OCI-LY1 (cell line): ENCODE data around the gene CHMP6.

ENCODE experiments used
- H2AFZ ChIP-seq: fragments of 200-600 bp; sonication (generic), shearing (Covaris generic); 2 replicates; pipeline ENCODE4 v1.6.0; 2014; ENCODE audit warnings: antibody characterized with exemption, mild to moderate bottlenecking, low read length
- H3F3A ChIP-seq: fragments of 200-600 bp; sonication (generic), shearing (Covaris generic); 2 replicates; pipeline ENCODE4 v1.6.0; 2014; ENCODE audit warnings: mild to moderate bottlenecking, antibody characterized with exemption, low read length, moderate library complexity; ENCODE audit not compliant: insufficient read depth
- H3K27ac ChIP-seq: fragments of 200-600 bp; sonication (generic); 2 replicates; pipeline ENCODE4 v1.5.1; 2014; ENCODE audit warnings: low read length, mixed run types, mild to moderate bottlenecking, low read depth; ENCODE audit not compliant: poor library complexity, severe bottlenecking
- H3K27me3 ChIP-seq: fragments of 200-600 bp; sonication (generic); 2 replicates; pipeline ENCODE4 v1.6.0; 2014; ENCODE audit warnings: antibody characterized with exemption, mild to moderate bottlenecking, low read length, moderate library complexity; ENCODE audit not compliant: insufficient read depth
- H3K36me3 ChIP-seq: fragments of 200-600 bp; sonication (generic); 2 replicates; pipeline ENCODE4 v1.6.1; 2014; ENCODE audit warnings: mild to moderate bottlenecking, antibody characterized with exemption, low read length, moderate library complexity, mixed read lengths; ENCODE audit not compliant: insufficient read depth
- H3K4me1 ChIP-seq: fragments of 200-600 bp; sonication (generic); 2 replicates; pipeline ENCODE4 v1.5.1; 2014; ENCODE audit warnings: mild to moderate bottlenecking, low read length, moderate library complexity; ENCODE audit not compliant: insufficient read depth, severe bottlenecking
- H3K4me2 ChIP-seq: fragments of 200-600 bp; sonication (generic), shearing (Covaris generic); 2 replicates; pipeline ENCODE4 v1.6.1; 2014; ENCODE audit warnings: low read length
- H3K4me3 ChIP-seq: fragments of 200-600 bp; sonication (generic); 2 replicates; pipeline ENCODE4 v1.5.1; 2014; ENCODE audit warnings: low read length, low read depth, mild to moderate bottlenecking, mixed read lengths; ENCODE audit not compliant: poor library complexity, severe bottlenecking
- H3K79me2 ChIP-seq: fragments of 200-600 bp; shearing (Covaris generic); 2 replicates; pipeline ENCODE4 v1.6.1; 2016; ENCODE audit warnings: mixed run types, low read length, mixed read lengths; ENCODE audit not compliant: insufficient read depth
- H3K9ac ChIP-seq: fragments of 200-600 bp; sonication (generic), shearing (Covaris generic); 2 replicates; pipeline ENCODE4 v1.6.1; 2014; ENCODE audit warnings: mild to moderate bottlenecking, low read length, mixed read lengths
- H3K9me2 ChIP-seq: fragments of 200-600 bp; sonication (generic), shearing (Covaris generic); 2 replicates; pipeline ENCODE4 v1.6.1; 2014; ENCODE audit warnings: low read depth, mild to moderate bottlenecking, low read length, mixed read lengths
- H3K9me3 ChIP-seq: fragments of 200-600 bp; shearing (Covaris generic); 2 replicates; pipeline ENCODE4 v1.6.1; 2014; ENCODE audit warnings: low read length, mixed read lengths
- H4K20me1 ChIP-seq: fragments of 200-600 bp; sonication (generic), shearing (Covaris generic); 2 replicates; pipeline ENCODE4 v1.6.0; 2016; ENCODE audit warnings: mild to moderate bottlenecking, low read length; ENCODE audit not compliant: insufficient read depth
- CTCF ChIP-seq: fragments of 200-600 bp; sonication (generic), shearing (Covaris generic); IDR thresholded peaks from 2 replicates; pipeline ENCODE4 v1.5.1; 2017; ENCODE audit warnings: mild to moderate bottlenecking, antibody characterized with exemption, low read length, moderate library complexity, mixed read lengths
- EZH2 ChIP-seq: fragments of 200-600 bp; sonication (generic), shearing (Covaris generic); IDR thresholded peaks from 2 replicates; pipeline ENCODE4 v1.8.0; 2017; ENCODE audit warnings: borderline replicate concordance, mixed run types, mild to moderate bottlenecking, antibody characterized with exemption, low read length, moderate library complexity, mixed read lengths

The CHMP6 gene

DNA sequence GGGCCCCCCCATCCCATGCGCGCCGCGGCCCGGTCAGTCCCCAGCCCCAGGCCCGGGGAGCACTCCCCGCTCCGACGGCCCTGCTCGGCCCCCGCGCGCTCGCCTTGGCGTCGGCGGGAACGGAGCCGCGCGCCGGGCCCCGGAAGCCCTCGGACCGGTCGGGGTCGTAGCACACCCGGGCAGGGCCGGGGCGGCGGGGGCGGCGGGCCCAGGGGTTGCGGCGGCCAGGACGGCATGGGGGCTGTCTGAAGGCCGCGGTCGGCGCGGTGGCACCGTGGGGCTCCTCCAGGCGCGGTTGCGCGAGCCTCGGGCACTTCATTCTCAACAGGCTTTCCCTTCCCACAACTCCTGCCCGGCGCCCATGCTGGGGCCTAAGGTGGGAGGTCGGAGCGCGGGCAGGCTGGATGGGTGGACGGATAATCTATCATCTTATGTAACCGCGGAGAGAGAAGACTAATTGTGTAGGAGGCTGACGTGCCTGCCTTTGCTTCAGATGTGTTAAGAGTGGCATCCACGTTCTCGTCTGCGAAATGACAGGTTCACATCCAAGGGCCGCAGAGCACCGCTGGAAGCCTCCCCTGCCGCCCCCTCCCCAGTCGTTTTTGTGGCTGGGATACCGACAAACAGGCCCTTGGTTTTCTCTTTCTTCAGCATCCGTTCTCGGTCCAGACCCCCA lies 44.0 kb downstream of the CHMP6 start:
- H3K4me2 ChIP-seq: no peak overlapping the region
- no peaks in the 10 kb centered on the region for H3K9me2 ChIP-seq
- no peaks in the 10 kb centered on the region for H3K79me2 ChIP-seq
- no peaks in the 10 kb centered on the region for H4K20me1 ChIP-seq
- no peak overlapping the region for H3K27ac ChIP-seq
- H3K9me3 ChIP-seq: no peaks in the 10 kb centered on the region
- no peaks in the 10 kb centered on the region for H3K36me3 ChIP-seq
- H3K4me3 ChIP-seq: no peak overlapping the region
- no peak for TF ChIP-seq CTCF
- no peak for TF ChIP-seq EZH2
- no peak overlapping the region for H3K9ac ChIP-seq
- H3K27me3 ChIP-seq: peaks cover 23% of the 10 kb centered on the region; the same call in 1 of the 2 replicates
- H3K4me1 ChIP-seq: no peaks in the 10 kb centered on the region
- no peak overlapping the region for H2AFZ ChIP-seq
- H3F3A ChIP-seq: no peaks in the 10 kb centered on the region

DNA sequence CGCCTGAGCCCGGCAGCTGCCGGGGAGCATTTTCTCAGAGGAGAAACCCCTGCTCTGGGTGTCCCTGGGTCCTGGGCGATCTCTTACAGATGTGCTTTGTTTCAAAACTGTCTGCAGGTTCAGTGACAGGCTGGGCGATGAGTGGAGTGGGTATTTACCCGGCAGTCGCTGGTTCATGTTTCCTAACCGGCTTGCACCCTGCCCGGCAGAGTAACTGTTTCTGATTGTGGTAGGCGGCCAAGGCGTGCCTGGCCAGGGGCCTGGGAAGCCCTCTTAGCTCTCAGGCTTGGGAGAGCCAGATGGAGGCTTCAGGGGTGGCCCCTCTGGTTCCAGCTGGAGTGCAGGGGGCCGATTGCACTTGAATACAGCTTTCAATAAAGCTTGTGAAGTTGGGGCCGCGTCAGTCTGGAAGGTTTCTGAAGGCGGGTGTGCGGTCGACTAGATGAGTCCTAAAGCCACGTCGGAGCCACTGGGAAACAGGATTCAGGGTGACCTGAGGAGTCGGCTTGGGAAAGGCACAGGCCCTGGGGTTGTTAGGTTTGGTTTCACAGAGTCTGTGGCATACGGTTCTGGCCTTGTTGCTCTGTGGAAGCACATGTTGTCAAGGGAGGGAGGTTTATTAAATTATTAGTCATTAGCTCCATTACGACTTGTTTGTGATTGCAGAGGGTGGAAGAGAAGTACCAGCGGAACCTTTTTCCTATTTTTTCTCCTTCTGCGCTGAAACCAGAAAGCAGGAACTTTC lies 44.7 kb downstream of the CHMP6 start:
- Histone ChIP-seq H3K4me1 (no peaks in the 10 kb centered on the region), H3K27ac (no peak overlapping the region), H4K20me1 (no peaks in the 10 kb centered on the region), H3K9me3 (no peaks in the 10 kb centered on the region), H3K9me2 (no peaks in the 10 kb centered on the region), H3K36me3 (no peaks in the 10 kb centered on the region), H3K27me3 (peaks cover 16% of the 10 kb centered on the region; the same call in 1 of the 2 replicates), H3K79me2 (no peaks in the 10 kb centered on the region), H3K4me3 (no peak overlapping the region), H3F3A (no peaks in the 10 kb centered on the region), H3K4me2 (no peak overlapping the region), H2AFZ (no peak overlapping the region), H3K9ac (no peak overlapping the region)
- TF ChIP-seq CTCF: no peak
- TF ChIP-seq EZH2: no peak

- TF ChIP-seq EZH2 (no peak), CTCF (no peak)
- no peak overlapping the region for H3K4me2 ChIP-seq
- H3K27ac ChIP-seq: no peak overlapping the region
- no peak overlapping the region for H2AFZ ChIP-seq
- no peaks in the 10 kb centered on the region for H3K9me2 ChIP-seq
- H3K4me1 ChIP-seq: no peaks in the 10 kb centered on the region
- no peak overlapping the region for H3K4me3 ChIP-seq
- H3K79me2 ChIP-seq: no peaks in the 10 kb centered on the region
- no peaks in the 10 kb centered on the region for H3K36me3 ChIP-seq
- H3K9me3 ChIP-seq: no peaks in the 10 kb centered on the region
- H3K9ac ChIP-seq: no peak overlapping the region
- peaks cover 12% of the 10 kb centered on the region; the same call in 1 of the 2 replicates for H3K27me3 ChIP-seq
- no peaks in the 10 kb centered on the region for H3F3A ChIP-seq
- no peaks in the 10 kb centered on the region for H4K20me1 ChIP-seq
These were observed 45.6 kb downstream of the CHMP6 start for GRCh38 chr17:81037026-81037797.
